MM.1S (cell line): ENCODE results near the gene NHP2.

Source experiments
- DNase-seq: peaks from one replicate; pipeline ENCODE4 v3.0.0-alpha.2; 2015
- H2AFZ ChIP-seq: fragments of 300-600 bp; sonication (generic); 2 replicates; pipeline ENCODE4 v1.6.0; 2016; ENCODE audit warnings: antibody characterized with exemption, low read length
- H3F3A ChIP-seq: fragments of 300-600 bp; sonication (generic); 2 replicates; pipeline ENCODE4 v1.6.1; 2016; ENCODE audit warnings: mild to moderate bottlenecking, antibody characterized with exemption, low read length, moderate library complexity, mixed read lengths; ENCODE audit not compliant: insufficient read depth
- H3K27ac ChIP-seq: fragments of 300-600 bp; sonication (generic); 2 replicates; pipeline ENCODE4 v1.5.1; 2016; ENCODE audit warnings: mild to moderate bottlenecking, low read length
- H3K27me3 ChIP-seq: fragments of 300-600 bp; sonication (generic); replicated peaks from 2 replicates; pipeline ENCODE4 v1.6.0; 2016; ENCODE audit warnings: low read length; ENCODE audit not compliant: insufficient read depth
- H3K36me3 ChIP-seq: fragments of 300-600 bp; sonication (generic); replicated peaks from 2 replicates; pipeline ENCODE4 v1.6.1; 2016; ENCODE audit warnings: mild to moderate bottlenecking, low read length, mixed read lengths; ENCODE audit not compliant: insufficient read depth
- H3K4me1 ChIP-seq: fragments of 300-600 bp; sonication (generic); 2 replicates; pipeline ENCODE4 v1.6.1; 2016; ENCODE audit warnings: low read length, mixed read lengths
- H3K4me2 ChIP-seq: fragments of 300-600 bp; sonication (generic); 2 replicates; pipeline ENCODE4 v1.6.0; 2016; ENCODE audit warnings: low read depth, low read length
- H3K4me3 ChIP-seq: fragments of 300-600 bp; sonication (generic); 2 replicates; pipeline ENCODE4 v1.5.1; 2016; ENCODE audit warnings: low read length, mixed read lengths
- H3K79me2 ChIP-seq: fragments of 300-600 bp; sonication (generic); 2 replicates; pipeline ENCODE4 v1.6.1; 2016; ENCODE audit warnings: mixed run types, low read length, mixed read lengths
- H3K9ac ChIP-seq: fragments of 300-600 bp; sonication (generic); 2 replicates; pipeline ENCODE4 v1.6.1; 2016; ENCODE audit warnings: low read length, mixed read lengths
- H3K9me2 ChIP-seq: fragments of 300-600 bp; sonication (generic); replicated peaks from 2 replicates; pipeline ENCODE4 v1.6.1; 2016; ENCODE audit warnings: mild to moderate bottlenecking, low read length, mixed read lengths; ENCODE audit not compliant: insufficient read depth
- H3K9me3 ChIP-seq: fragments of 300-600 bp; sonication (generic); replicated peaks from 2 replicates; pipeline ENCODE4 v1.6.1; 2016; ENCODE audit warnings: mild to moderate bottlenecking, low read length, mixed read lengths; ENCODE audit not compliant: insufficient read depth
- H4K20me1 ChIP-seq: fragments of 300-600 bp; sonication (generic); 2 replicates; pipeline ENCODE4 v1.6.1; 2016; ENCODE audit warnings: mild to moderate bottlenecking, low read length, moderate library complexity, mixed read lengths; ENCODE audit not compliant: insufficient read depth
- EZH2 ChIP-seq: fragments of 300-600 bp; sonication (generic); optimal IDR thresholded peaks from 2 replicates; pipeline ENCODE3; 2017; ENCODE audit warnings: low read depth, mild to moderate bottlenecking, antibody characterized with exemption, low read length, mixed read lengths
- EZH2phosphoT487 ChIP-seq: fragments of 300-600 bp; sonication (generic); IDR thresholded peaks from 2 replicates; pipeline ENCODE4 v1.6.1; 2018; ENCODE audit warnings: antibody characterized with exemption, low read length
- TF ChIP-seq, protein P1 (sequence below): fragments of 300-600 bp; sonication (generic); IDR thresholded peaks from 2 replicates; pipeline ENCODE4 v1.5.1; 2016; ENCODE audit warnings: antibody characterized with exemption, low read length, mixed read lengths

NHP2 gene

DNA sequence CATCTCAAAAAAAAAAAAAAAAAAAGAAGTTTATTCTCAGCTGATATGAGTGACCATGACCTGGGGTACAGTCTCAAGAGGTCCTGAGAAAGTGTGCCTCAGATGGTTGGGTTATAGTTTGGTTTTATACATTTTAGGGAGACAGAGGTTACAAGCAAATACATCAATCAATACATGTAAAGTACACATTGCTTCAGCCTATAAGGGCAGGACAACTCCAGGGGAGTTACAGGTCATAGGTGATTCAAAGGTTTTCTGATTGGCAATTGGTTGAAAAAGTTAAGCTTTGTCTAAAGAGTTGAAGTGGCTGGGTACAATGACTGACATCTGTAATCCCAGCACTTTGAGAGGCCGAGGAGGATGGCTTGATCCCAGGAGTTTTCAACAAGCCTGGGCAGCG, 35.7 kb upstream of the NHP2 start:
- Histone ChIP-seq H4K20me1 (no peaks in the 10 kb centered on the region), H3K9me3 (no peaks in the 10 kb centered on the region), H3K4me2 (no peak overlapping the region), H3K27me3 (peaks cover 8% of the 10 kb centered on the region), H3K4me3 (no peak overlapping the region), H3K4me1 (no peaks in the 10 kb centered on the region), H3K27ac (no peak overlapping the region), H3K79me2 (no peaks in the 10 kb centered on the region), H3F3A (no peaks in the 10 kb centered on the region), H3K9ac (no peak overlapping the region), H2AFZ (no peak overlapping the region), H3K36me3 (no peaks in the 10 kb centered on the region), H3K9me2 (no peaks in the 10 kb centered on the region)
- no peak for DNase-seq
- no peak for TF ChIP-seq EZH2
- TF ChIP-seq, protein P1, sequence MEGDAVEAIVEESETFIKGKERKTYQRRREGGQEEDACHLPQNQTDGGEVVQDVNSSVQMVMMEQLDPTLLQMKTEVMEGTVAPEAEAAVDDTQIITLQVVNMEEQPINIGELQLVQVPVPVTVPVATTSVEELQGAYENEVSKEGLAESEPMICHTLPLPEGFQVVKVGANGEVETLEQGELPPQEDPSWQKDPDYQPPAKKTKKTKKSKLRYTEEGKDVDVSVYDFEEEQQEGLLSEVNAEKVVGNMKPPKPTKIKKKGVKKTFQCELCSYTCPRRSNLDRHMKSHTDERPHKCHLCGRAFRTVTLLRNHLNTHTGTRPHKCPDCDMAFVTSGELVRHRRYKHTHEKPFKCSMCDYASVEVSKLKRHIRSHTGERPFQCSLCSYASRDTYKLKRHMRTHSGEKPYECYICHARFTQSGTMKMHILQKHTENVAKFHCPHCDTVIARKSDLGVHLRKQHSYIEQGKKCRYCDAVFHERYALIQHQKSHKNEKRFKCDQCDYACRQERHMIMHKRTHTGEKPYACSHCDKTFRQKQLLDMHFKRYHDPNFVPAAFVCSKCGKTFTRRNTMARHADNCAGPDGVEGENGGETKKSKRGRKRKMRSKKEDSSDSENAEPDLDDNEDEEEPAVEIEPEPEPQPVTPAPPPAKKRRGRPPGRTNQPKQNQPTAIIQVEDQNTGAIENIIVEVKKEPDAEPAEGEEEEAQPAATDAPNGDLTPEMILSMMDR = no peak
- TF ChIP-seq EZH2phosphoT487 = no peak

DNA sequence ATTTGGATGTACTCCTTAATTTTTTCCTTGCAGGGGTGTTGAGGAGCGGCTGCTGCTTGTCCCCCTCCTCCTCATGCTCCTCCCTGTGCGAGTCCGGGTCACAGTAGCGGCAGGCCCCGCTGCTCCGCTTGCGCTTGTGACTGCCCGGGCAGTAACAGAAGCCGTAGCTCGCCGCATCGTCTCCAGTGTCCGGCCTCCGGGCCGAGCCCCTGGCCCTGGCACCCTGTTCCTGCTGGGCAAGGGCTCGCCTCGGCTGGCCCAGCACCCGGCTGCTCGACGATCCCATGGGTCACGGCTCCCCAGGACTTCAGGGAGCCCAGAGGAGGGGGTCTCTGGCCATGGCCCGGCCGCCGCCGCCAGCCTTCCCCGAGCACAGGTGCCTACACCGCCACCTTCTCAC, 33.3 kb upstream of the NHP2 start, which contains the start of gene GMCL2:
GMCL2 (minus strand) TSS at position 358 of the 400 bp plus-strand sequence; CDS start at position 286, 72 bp downstream.
- Histone ChIP-seq H3K4me3 (no peak within 1 kb of the TSS), H3K36me3 (no peaks in the 10 kb centered on the region), H3K4me2 (no peak within 1 kb of the TSS), H3K9ac (no peak within 1 kb of the TSS), H3K9me2 (no peaks in the 10 kb centered on the region), H3K27me3 (no peaks in the 10 kb centered on the region), H3K79me2 (no peaks in the 10 kb centered on the region), H3K9me3 (no peaks in the 10 kb centered on the region), H3K27ac (no peak within 1 kb of the TSS), H3K4me1 (no peaks in the 10 kb centered on the region), H4K20me1 (no peaks in the 10 kb centered on the region), H2AFZ (no peak within 1 kb of the TSS), H3F3A (no peaks in the 10 kb centered on the region)
- TF ChIP-seq EZH2 = no peak
- TF ChIP-seq EZH2phosphoT487 = no peak
- TF ChIP-seq, protein P1 = no peak
- no peak for DNase-seq

DNA sequence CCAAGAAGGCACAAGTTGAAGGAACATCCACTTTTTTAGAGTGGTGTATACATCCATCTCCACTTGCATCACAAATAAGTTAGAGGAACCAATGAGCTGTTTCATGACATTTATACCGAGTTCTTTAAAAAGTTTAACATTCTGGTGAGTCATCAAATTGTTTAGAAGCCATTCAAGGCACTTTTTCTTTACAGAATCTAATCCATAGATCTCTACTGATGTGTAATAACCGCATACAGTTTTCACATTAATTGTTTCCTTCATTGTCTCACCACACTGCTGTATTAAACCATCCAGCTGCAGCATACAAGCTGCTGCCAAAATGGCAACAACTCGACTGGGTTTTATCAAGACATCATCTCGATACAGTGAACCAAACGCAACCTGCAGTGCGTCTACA, 32.7 kb upstream of the NHP2 start:
- no peak overlapping the region for H2AFZ ChIP-seq
- H3K27ac ChIP-seq = no peak overlapping the region
- no peaks in the 10 kb centered on the region for H3K27me3 ChIP-seq
- no peaks in the 10 kb centered on the region for H3K36me3 ChIP-seq
- H3K79me2 ChIP-seq = no peaks in the 10 kb centered on the region
- TF ChIP-seq, protein P1 = no peak
- TF ChIP-seq EZH2phosphoT487 (no peak), EZH2 (no peak)
- DNase-seq = no peak
- no peaks in the 10 kb centered on the region for H3K4me1 ChIP-seq
- H3K4me3 ChIP-seq = no peak overlapping the region
- no peaks in the 10 kb centered on the region for H3F3A ChIP-seq
- H3K9me2 ChIP-seq = no peaks in the 10 kb centered on the region
- no peak overlapping the region for H3K9ac ChIP-seq
- H3K4me2 ChIP-seq = no peak overlapping the region
- no peaks in the 10 kb centered on the region for H3K9me3 ChIP-seq
- H4K20me1 ChIP-seq = no peaks in the 10 kb centered on the region
